ENCODE measurements around the gene RGS11.
A peak's percentile ranks its signal among the peaks of the same experiment; 100 is the strongest.
"Not testable (repeated sequence)": the region's sequence is repeated elsewhere in the genome, so short reads cannot be mapped to it uniquely, and the experiment has no call there.

The RGS11 gene

GRCh38 chr16:261031-261691 lies 14.6 kb downstream of the RGS11 start:
- DNase-seq: no peak

DNA sequence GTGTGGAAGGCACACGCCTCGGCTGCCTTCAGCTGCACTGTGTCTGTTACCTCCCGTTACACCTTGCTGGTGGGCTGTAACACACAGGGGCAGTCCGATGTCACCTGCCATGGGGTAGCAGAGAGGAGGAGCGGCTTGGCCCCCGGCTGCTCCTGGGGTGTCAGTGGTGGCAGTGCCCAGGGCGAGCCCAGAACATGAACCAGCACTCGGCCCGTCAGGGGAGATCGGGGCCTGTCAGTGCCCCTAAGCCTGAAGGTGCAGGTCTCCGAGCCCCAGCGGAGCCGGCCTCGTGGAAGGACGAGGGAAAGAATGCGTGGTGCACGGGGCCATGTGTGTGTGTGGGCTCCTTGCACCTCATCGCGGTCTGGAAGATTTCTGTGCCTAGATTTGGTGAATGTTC lies 15.4 kb downstream of the RGS11 start:
- no peak for DNase-seq

DNA sequence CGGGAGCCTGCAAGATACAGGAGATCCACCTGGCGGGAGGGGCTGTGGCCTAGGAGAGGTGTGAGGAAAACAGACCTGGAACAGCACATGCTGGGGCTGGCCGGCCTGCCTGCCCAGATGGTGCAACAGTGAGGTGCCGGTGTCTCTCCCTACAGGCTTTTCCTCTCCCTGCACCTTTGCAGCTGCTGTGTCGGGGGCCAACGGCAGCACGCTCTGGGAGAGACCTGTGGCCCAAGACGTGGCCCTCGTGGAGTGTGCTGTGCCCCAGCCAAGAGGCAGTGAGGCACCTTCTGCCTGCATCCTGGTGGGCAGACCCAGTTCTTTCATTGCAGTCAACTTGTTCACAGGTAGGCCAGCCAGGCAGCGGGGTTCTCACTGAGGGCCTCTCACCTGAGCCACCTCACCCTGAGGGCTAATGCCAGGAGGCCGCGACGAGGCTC lies 15.9 kb downstream of the RGS11 start:
- DNase-seq: no peak

DNA sequence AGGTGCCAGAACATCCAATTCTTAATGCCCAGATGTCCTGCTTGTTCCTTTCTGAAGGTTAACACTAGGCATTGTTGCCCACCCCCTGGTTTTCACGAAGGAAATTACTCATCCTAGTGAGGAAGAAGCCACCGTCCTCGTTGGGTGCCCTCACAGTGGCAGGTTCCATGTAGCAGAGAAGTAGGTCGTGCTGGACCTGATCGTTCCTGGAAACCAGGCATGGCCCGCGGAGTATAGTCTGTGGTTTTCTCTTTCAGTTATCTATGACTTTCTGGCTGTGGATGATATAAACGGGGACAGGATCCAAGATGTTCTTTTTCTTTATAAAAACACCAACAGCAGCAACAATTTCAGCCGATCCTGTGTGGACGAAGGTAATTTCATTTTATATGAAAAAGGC lies 16.5 kb downstream of the RGS11 start:
- DNase-seq: no peak

DNA sequence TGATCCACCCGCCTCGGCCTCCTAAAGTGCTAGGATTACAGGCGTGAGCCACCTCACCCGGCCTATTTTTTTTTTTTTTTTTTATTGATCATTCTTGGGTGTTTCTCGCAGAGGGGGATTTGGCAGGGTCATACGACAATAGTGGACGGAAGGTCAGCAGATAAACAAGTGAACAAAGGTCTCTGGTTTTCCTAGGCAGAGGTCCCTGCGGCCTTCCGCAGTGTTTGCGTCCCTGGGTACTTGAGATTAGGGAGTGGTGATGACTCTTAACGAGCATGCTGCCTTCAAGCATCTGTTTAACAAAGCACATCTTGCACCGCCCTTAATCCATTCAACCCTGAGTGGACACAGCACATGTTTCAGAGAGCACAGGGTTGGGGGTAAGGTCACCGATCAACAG lies 17.7 kb downstream of the RGS11 start:
- DNase-seq: not testable (repeated sequence)

DNA sequence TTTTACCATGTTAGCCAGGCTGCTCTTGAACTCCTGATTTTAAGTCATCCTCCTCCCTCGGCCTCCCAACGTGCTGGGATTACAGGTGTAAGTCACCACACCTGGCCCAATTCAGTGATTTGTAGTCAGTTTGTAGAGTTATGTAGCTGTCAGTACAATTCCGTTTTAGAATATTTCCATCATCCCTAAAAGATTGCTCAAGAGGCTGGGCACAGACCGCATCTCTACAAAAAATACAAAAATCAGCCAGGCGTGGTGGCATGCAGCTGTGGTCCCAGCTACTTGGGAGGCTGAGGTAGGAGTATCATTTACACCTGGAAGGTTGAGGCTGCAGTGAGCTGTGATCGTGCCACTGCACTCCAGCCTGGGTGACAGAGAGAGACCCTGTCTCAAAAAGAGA lies 20.6 kb downstream of the RGS11 start:
- no peak for DNase-seq

GRCh38 chr16:254461-254860 lies 21.3 kb downstream of the RGS11 start:
- DNase-seq: no peak

GRCh38 chr16:253833-254232 lies 21.9 kb downstream of the RGS11 start:
- no peak for DNase-seq

- DNase-seq: no peak
Measured at GRCh38 chr16:252366-253337, 23.1 kb downstream of the RGS11 start.

DNA sequence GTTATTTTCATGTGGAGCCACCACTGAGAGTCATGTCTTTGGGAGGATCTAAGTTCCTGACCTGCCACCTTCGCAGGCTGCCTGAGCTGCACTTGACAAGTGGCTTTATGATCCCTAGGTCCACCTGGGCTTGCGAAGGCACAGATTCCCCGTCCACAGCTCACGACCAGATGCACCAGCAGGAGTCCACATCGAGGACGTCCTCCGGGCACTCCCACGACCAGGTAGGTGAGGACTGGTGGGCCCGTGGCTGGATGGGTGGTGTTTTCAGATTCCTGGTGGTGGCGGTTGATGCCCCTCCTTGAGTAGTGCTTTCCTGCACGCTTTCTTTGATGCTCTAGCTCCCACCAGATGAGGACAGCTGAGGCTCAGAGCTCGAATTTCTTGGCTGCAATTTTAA lies 26.3 kb downstream of the RGS11 start:
- no peak for DNase-seq

GRCh38 chr16:247027-247426 lies 28.7 kb downstream of the RGS11 start:
- no peak for DNase-seq

- DNase-seq: no peak
Measured at GRCh38 chr16:245105-245504, 30.6 kb downstream of the RGS11 start.

DNA sequence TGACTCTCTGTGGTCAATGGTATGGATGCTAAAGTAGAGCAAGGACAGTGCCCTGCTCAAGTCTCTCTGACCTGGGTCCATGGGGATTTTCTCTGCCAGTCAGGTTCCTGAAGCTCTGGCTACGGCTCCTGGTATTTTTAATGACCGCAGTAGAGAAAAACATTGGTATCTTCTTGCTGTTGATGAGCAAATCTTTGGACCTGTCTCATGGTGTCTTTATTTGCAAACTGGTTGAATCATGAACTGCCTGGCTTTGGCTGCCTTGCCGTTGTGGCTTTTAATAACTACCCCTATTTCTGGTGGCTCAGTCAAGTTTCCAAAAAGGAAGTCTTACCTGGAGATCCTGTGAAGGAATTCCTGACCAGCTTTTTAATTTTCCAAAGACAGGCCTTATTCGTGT lies 32.4 kb downstream of the RGS11 start:
- no peak for DNase-seq

DNA sequence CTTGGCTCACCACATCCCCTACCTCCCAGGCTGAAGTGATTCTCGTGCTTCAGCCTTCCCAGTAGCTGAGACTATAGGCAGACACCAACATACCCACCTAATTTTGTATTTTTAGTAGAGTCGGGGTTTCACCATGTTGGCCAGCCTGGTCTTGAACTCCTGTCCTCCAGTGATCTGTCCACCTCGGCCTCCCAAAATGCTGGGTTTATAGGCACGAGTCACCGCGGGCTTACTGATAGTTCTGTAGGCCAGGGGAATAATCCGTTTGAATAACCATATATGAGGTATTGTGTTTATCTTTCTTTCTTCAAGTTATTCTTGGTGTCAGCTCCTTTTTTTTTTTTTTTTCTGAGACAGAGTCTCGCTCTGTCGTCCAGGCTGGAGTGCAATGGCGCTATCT lies 33.5 kb downstream of the RGS11 start:
- no peak for DNase-seq

GRCh38 chr16:240559-240958 lies 35.2 kb downstream of the RGS11 start:
- no peak for DNase-seq

GRCh38 chr16:239948-240277 lies 35.8 kb downstream of the RGS11 start:
- no peak for DNase-seq

DNA sequence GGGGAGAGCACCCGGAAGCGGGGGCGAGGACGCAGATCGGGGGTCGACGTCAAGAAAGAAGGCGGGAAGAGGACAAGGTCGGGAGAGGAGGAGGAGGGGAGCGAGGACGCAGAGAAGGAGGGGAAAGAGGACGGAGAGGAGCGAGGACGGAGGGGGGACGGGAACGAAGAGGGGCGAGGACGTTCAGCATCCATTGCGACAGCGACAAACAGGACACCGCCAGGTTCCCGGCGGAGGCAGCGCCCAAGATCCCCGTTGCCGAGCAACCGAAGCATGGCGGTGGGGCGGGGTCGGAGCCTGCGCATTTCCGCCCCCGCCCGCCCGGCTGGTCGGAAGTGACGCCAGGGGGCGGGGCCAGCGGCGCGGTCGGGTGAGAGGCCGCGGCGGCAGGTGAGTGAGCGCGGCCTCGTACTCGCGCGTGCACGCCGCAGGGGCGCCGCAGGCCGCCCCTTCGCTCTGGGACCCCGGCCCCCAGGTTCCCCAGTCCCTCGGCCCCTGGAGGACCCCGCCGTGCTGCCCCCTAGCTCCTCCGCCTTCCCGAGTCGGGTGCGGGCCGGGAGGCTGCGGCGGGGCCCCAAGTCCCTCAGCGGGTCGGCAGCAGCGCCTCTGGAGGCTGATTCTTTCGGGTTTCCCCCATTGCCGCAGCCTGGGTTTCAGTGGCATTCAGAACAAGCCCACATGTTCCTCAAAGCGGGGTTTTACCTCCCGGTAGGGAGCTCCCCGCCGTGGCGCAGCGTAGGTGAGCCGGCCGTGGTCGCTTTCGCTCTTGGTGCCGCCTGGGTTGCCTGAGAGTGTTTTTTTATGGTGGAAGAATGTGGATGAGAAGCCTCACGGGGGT lies 41.1 kb downstream of the RGS11 start, which contains the start of gene FAM234A:
TSS of gene FAM234A (plus strand) at position 354 of the 838 bp plus-strand sequence. CDS start 19,593 bp downstream, outside the sequence.
- DNase-seq: peak; percentile 89

DNA sequence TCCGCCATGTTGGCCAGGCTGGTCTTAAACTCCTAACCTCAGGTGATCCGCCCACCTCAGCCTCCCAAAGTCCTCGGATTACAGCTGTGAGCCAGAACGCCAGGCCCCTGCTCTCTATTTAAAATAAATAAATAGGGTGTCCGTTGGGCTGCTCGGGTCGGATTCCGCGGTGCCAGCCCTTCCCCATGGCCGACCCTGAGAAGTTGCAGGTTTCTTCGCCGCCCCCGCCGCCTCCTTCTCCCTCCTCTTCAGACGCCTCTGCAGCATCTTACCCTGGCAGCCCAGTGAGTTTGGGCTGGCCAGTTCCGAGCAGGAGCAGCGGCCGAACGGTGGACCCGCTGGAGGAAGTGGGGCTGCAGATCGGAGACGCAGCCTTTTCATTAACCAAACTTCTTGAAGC lies 44.8 kb downstream of the RGS11 start:
- DNase-seq: no peak

DNA sequence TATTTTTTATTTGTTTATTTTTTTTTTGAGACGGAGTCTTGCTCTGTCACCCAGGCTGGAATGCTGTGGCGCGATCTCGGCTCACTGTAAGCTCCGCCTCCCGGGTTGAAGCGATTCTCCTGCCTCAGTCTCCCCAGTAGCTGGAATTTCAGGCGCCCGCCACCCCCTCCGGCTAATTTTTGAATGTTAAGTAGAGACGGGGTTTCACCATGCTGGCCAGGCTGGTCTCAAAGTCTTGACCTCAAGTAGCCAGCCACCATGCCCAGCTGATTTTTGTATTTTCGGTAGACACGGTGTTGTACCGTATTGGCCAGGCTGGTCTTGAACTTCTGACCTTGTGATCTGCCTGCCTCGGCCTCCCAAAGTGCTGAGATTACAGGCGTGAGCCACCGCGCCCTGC lies 45.4 kb downstream of the RGS11 start:
- not testable (repeated sequence) for DNase-seq

DNA sequence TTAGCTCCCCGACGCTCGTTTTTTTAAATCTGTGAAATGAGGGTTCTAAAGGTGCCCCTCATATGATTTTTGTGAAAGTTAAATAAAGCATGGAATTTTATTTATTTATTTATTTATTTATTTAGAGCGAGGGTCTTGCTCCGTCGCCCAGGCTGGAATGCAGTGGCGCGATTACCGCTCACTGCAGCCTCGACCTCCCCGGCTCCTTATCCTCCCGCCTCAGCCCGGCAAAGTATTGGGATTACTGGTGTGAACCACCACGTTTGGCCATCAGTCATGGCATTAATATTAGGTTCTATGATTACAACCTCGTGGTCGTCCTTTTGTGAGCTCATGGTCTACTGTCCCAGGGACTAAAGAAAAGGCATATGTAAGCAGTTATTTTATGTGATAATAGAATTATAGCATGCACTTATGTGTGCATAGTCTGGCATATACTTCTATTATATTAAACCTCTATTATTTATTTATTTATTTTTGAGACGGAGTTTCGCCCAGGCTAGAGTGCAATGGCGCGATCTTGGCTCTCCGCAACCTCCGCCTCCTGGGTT lies 45.9 kb downstream of the RGS11 start:
- DNase-seq: no peak

DNA sequence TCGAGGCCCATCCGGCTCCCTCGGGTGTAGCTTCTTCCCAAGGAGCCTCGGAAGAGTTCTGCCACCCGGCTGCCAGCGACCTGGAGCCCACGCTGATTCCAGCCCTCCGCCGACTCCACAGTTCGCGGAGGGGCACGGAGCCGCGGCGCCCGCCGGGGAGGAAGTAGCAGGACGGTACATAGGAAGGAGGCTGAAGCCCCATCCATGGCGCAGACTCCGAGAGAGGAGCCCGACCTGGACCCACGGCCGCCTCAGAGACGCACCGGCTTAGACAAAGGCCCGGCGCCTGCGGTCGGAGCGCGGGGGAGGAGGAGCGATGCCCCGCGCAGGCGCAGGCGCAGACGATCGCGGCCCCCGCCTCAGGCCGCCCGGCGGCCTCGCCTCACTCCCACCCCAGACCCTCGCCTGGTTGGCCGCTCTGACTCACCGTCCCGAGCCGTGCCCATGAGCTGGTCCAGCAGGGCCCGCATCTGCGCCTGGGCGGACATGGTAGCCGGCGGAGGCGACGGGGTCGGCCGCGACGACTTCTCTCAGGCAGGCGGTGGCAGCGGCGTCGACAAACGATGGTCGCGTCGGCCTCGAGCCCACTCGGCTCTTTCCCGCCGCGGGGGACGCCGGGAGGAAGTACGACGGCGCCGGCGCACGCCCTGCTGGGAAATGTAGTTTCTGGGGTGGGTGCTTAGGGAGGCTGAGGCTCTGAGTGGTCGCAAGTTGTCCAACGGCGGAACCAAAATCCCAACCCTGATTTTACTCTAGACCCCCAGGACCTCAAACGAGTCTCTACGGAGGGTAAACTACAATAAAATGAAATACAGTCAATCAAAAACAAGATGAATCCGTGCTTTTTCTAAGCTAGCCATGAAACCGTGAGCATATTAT lies 46.7 kb downstream of the RGS11 start, which contains the start of gene LUC7L:
TSS of gene LUC7L (minus strand) at position 598 of the 879 bp plus-strand sequence. CDS start at position 488, 110 bp downstream.
- DNase-seq: peak; percentile 85
